Neuronal stem cell (in vitro differentiated cells): ENCODE measurements around the gene PRR33.

Source experiments
- DNase-seq: peaks from one replicate; pipeline ENCODE4 v3.0.0-alpha.2; 2013; ENCODE audit warnings: low spot score
- H2AFZ ChIP-seq: one replicate; pipeline ENCODE4 v1.6.1; 2013; ENCODE audit warnings: mild to moderate bottlenecking, low read length, inconsistent platforms
- H2AK5ac ChIP-seq: 2 replicates; pipeline ENCODE4 v1.6.1; 2013; ENCODE audit warnings: low read depth, mild to moderate bottlenecking, inconsistent platforms, low read length, moderate library complexity, mixed read lengths
- H2BK120ac ChIP-seq: 2 replicates; pipeline ENCODE4 v1.6.1; 2013; ENCODE audit warnings: low read depth, mild to moderate bottlenecking, inconsistent platforms, low read length, moderate library complexity, mixed read lengths
- H2BK12ac ChIP-seq: one replicate; pipeline ENCODE4 v1.6.1; 2013; ENCODE audit warnings: low read length, inconsistent platforms
- H2BK15ac ChIP-seq: 2 replicates; pipeline ENCODE4 v1.6.1; 2013; ENCODE audit warnings: mild to moderate bottlenecking, low read length, inconsistent platforms, mixed read lengths
- H2BK5ac ChIP-seq: one replicate; pipeline ENCODE4 v1.6.1; 2013; ENCODE audit warnings: inconsistent platforms, mild to moderate bottlenecking, low read length, moderate library complexity
- H3K14ac ChIP-seq: one replicate; pipeline ENCODE4 v1.6.1; 2013; ENCODE audit warnings: low read length, inconsistent platforms
- H3K18ac ChIP-seq: 2 replicates; pipeline ENCODE4 v1.6.1; 2013; ENCODE audit warnings: low read length, inconsistent platforms
- H3K23ac ChIP-seq: 2 replicates; pipeline ENCODE4 v1.6.1; 2013; ENCODE audit warnings: low read depth, mild to moderate bottlenecking, mixed read lengths, low read length, inconsistent platforms; ENCODE audit not compliant: poor library complexity
- H3K27ac ChIP-seq: replicated peaks from 3 replicates; pipeline ENCODE4 v1.5.1; 2013; ENCODE audit warnings: low read length, inconsistent platforms
- H3K27me3 ChIP-seq, 3 experiments: 2 replicates each; pipeline ENCODE4 v1.6.1; 2013; ENCODE audit warnings: low read length in 3 of 3, mild to moderate bottlenecking in 2 of 3, inconsistent platforms in 1 of 3, low read depth in 1 of 3, mixed read lengths in 1 of 3, moderate library complexity in 1 of 3; ENCODE audit not compliant: control insufficient read depth in 3 of 3, insufficient read depth in 3 of 3
- H3K36me3 ChIP-seq, 2 donors: replicated peaks in 1 of 2; 2 replicates each; pipeline ENCODE4 v1.6.1; 2013; ENCODE audit warnings: low read length in 2 of 2; ENCODE audit not compliant: control insufficient read depth in 2 of 2, insufficient read depth in 2 of 2
- H3K4ac ChIP-seq: 2 replicates; pipeline ENCODE4 v1.6.1; 2013; ENCODE audit warnings: inconsistent platforms, mild to moderate bottlenecking, low read length, moderate library complexity
- H3K4me1 ChIP-seq, 2 donors: 1 replicate in 1 of 2; 2 replicates in 1 of 2; pipeline ENCODE4 v1.6.1; 2013; ENCODE audit warnings: low read length in 2 of 2, low read depth in 1 of 2; ENCODE audit not compliant: control insufficient read depth in 2 of 2, insufficient read depth in 1 of 2
- H3K4me2 ChIP-seq: one replicate; pipeline ENCODE4 v1.6.1; 2013; ENCODE audit warnings: mild to moderate bottlenecking, low read length, inconsistent platforms; ENCODE audit not compliant: insufficient read depth, poor library complexity, severe bottlenecking
- H3K4me3 ChIP-seq, 2 donors: 2 replicates each; pipeline ENCODE4 v1.5.1; 2013; ENCODE audit warnings: low read length in 2 of 2, mild to moderate bottlenecking in 2 of 2, inconsistent platforms in 1 of 2, moderate library complexity in 1 of 2
- H3K79me1 ChIP-seq: one replicate; pipeline ENCODE4 v1.6.1; 2013; ENCODE audit warnings: low read depth, mild to moderate bottlenecking, inconsistent platforms, low read length, moderate library complexity
- H3K9ac ChIP-seq: one replicate; pipeline ENCODE4 v1.6.1; 2013; ENCODE audit warnings: mild to moderate bottlenecking, low read depth, low read length, inconsistent platforms; ENCODE audit not compliant: poor library complexity
- H3K9me3 ChIP-seq, 2 donors: replicated peaks in 1 of 2; 2 replicates each; pipeline versions ENCODE3 to v1.6.1; 2013; ENCODE audit warnings: low read length in 2 of 2, mild to moderate bottlenecking in 2 of 2, inconsistent platforms in 1 of 2, low read depth in 1 of 2, mixed read lengths in 1 of 2, moderate library complexity in 1 of 2; ENCODE audit not compliant: control insufficient read depth in 2 of 2, insufficient read depth in 1 of 2
- H4K8ac ChIP-seq: one replicate; pipeline ENCODE4 v1.6.1; 2013; ENCODE audit warnings: low read depth, mild to moderate bottlenecking, inconsistent platforms, low read length, moderate library complexity
- H4K91ac ChIP-seq: one replicate; pipeline ENCODE4 v1.6.1; 2013; ENCODE audit warnings: low read length, low read depth, mild to moderate bottlenecking, inconsistent platforms; ENCODE audit not compliant: poor library complexity
- WGBS, 2 donors: extraction: QIAGEN DNeasy Blood & Tissue Kit; methylation state at CpG; one replicate each; pipeline ENCODE4 v1.1.7; 2013; ENCODE audit warnings: missing lambda C conversion rate in 2 of 2, mixed read lengths in 1 of 2; ENCODE audit not compliant: insufficient read length in 2 of 2, insufficient replicate concordance in 1 of 2; ENCODE audit errors: extremely low coverage in 2 of 2; 5-methylcytosine and 5-hydroxymethylcytosine counted together

PRR33 gene

DNA sequence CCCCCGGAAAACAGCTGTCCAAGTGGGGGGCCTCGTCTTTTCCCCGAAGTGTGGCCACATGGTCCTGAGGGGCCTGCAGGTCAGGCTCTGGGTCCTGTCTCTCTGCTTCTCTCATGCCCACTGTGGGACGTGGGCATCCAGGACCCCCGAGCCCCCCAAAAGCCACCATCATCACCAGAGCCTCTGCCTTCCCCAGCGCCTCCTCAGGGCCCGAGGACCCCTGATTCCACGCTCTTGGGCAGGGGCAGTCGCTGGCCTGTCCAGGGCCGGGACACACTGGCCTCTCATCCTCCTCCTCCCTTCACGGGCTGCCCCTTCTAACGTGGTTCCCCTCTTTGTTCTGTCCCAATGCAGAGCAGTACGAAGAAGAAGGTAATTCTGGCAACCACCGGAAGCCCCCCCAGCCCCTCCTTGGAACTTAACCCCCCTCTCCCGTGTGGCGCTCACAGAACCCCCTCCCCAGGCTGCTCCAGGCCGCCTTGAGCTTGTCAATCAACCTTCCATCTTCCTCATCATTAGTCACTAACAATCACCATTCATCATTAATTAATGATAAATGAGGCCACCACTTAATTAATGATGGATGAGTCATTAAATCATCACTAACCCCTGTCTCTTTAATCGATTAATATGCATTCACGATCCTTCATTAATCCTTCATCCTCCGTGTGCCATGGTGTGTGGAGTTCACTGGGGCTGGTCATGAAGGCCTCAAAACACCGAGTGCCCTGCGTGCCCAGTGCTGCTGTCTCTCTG lies 31.7 kb upstream of the PRR33 start:
- Histone ChIP-seq H3K27me3 (peaks cover 0 to 4% (median 0%) of the 10 kb centered on the region in 3 experiments), H3K79me1 (no peaks in the 10 kb centered on the region), H3K23ac (no peak overlapping the region), H3K18ac (peak overlapping the region; percentile 64), H3K14ac (no peak overlapping the region), H2AFZ (peak overlapping the region; percentile 67), H3K9me3 (no peaks in the 10 kb centered on the region), H3K9ac (no peak overlapping the region), H2BK15ac (peak overlapping the region; percentile 79), H4K91ac (no peak overlapping the region), H4K8ac (no peak overlapping the region), H2BK120ac (no peak overlapping the region), H3K36me3 (no peaks in the 10 kb centered on the region), H3K4me1 (peaks cover 11 to 16% of the 10 kb centered on the region in 2 donors), H3K4me3 (no peak overlapping the region), H3K4me2 (no peak overlapping the region), H2BK5ac (no peak overlapping the region), H2BK12ac (peak overlapping the region; percentile 86), H2AK5ac (peak overlapping the region; percentile 11), H3K27ac (no peak overlapping the region), H3K4ac (no peak overlapping the region)
- no CpG with 5 or more reads among the region's 22 CpGs for WGBS, 2 donors
- no peak for DNase-seq

DNA sequence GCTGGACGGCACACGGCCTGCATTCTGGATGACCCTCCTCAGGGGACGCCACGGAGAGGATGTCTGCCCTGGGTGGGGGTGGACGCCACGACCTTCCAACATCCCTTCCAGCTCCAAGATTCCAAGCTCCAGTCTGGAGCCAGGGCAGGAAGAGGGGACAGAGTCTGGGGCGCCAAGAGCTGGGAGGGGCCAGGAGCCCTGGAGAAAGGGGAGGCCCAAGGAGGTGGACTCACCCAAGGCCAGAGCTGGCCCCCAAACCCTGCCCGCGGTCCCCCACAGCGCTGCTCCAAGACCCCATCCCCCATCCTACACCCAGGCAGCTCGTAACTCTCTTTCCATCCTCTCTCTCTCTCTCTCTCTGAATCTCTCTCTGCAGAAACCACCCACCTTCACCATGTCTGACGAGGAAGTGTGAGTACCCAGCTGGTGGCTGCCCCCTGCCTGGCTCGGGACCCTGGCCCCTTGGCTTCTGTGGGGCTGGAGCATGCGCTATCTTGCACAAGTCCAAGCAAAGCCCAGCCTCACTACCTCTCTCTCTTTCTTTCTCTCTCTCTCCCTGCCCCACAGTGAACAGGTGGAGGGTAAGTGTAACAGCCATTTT lies 30.9 kb upstream of the PRR33 start:
- no peak overlapping the region for H4K8ac ChIP-seq

DNA sequence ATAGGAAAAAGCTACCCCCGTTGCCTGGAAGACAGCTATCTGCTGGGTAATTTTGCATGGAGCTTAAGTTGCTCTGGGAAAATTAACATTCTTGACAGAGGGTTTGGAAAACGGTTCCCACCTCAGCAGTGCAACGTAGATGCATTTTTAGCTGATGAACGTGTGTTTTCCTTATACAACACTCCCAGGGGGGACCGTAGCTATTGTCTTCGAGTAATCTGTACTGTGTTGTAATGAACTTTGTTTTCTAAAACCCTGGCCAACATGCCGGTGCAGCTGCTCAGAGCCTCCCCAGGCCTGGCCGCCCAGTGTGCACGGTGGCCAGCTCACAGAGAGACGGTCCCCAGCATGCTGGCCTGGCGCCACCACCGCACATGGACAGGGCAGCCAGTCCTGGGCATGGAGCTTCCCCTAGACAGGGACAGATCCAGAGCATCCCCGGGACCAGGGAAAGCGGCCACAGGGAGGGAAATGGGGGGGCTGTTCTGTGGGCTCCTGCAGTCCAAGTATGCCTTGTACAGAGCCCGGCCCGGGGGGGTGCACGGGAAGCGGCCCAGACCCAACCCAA lies 30.0 kb upstream of the PRR33 start:
- WGBS, 2 donors: no CpG with 5 or more reads among the region's 18 CpGs

More for the DNA sequence above, 30.9 kb upstream of the PRR33 start:
- H3K27ac ChIP-seq: no peak overlapping the region
- no peak overlapping the region for H2BK120ac ChIP-seq
- no peak overlapping the region for H2BK15ac ChIP-seq
- peak overlapping the region; percentile 24 for H2AK5ac ChIP-seq
- H3K18ac ChIP-seq: no peak overlapping the region
- peak overlapping the region; percentile 6 for H4K91ac ChIP-seq
- H2BK12ac ChIP-seq: no peak overlapping the region
- H3K9ac ChIP-seq: no peak overlapping the region
- H3K27me3 ChIP-seq: peaks cover 0 to 4% (median 0%) of the 10 kb centered on the region in 3 experiments
- H3K23ac ChIP-seq: peak overlapping the region; percentile 75
- no peak overlapping the region for H2BK5ac ChIP-seq
- H3K4me2 ChIP-seq: no peak overlapping the region
- H2AFZ ChIP-seq: peak overlapping the region; percentile 67
- H3K14ac ChIP-seq: no peak overlapping the region
- H3K36me3 ChIP-seq: no peaks in the 10 kb centered on the region
- WGBS, 2 donors: no CpG with 5 or more reads among the region's 14 CpGs
- H3K4me1 ChIP-seq: peaks cover 10 to 16% of the 10 kb centered on the region in 2 donors
- no peak for DNase-seq
- H3K79me1 ChIP-seq: no peaks in the 10 kb centered on the region
- no peaks in the 10 kb centered on the region for H3K9me3 ChIP-seq
- H3K4me3 ChIP-seq: peak overlapping the region in 1 of 2 donors; percentile 39
- H3K4ac ChIP-seq: no peak overlapping the region

More for the DNA sequence above, 30.0 kb upstream of the PRR33 start:
- Histone ChIP-seq H3K27ac (no peak overlapping the region), H2BK12ac (no peak overlapping the region), H2AK5ac (peak overlapping the region; percentile 24), H3K4me3 (no peak overlapping the region), H4K91ac (no peak overlapping the region), H3K23ac (peak overlapping the region; percentile 75), H2AFZ (peak overlapping the region; percentile 35), H2BK120ac (no peak overlapping the region), H3K9me3 (no peaks in the 10 kb centered on the region), H4K8ac (no peak overlapping the region), H3K18ac (peak overlapping the region; percentile 71), H3K9ac (no peak overlapping the region), H3K4ac (no peak overlapping the region), H3K14ac (no peak overlapping the region), H3K27me3 (peaks cover 0 to 4% (median 0%) of the 10 kb centered on the region in 3 experiments), H3K4me1 (peaks cover 2 to 7% of the 10 kb centered on the region in 2 donors), H3K4me2 (no peak overlapping the region), H2BK5ac (no peak overlapping the region), H2BK15ac (no peak overlapping the region), H3K36me3 (no peaks in the 10 kb centered on the region), H3K79me1 (no peaks in the 10 kb centered on the region)
- no peak for DNase-seq
